GM21576 (cell line): Measurements from ENCODE around the gene USP6NL.
"Not testable (repeated sequence)": the region's sequence is repeated elsewhere in the genome, so short reads cannot be mapped to it uniquely, and the experiment has no call there.

Source experiments
- ATAC-seq: cut with Tn5 transposase; IDR thresholded peaks from one replicate; pipeline ENCODE4 v1.9.1; 2021; ENCODE audit warnings: mild to moderate bottlenecking, moderate library complexity; ENCODE audit not compliant: unreplicated experiment

USP6NL gene

GRCh38 chr10:11611248-11612020, at the start of gene USP6NL:
Gene USP6NL, minus strand, starts transcription at chr10:11611650. Its CDS starts 14,016 bp downstream, at chr10:11597634.
- peak; percentile 56 for ATAC-seq

- no peak for ATAC-seq
These were observed 47.4 kb upstream of the USP6NL start for GRCh38 chr10:11658801-11659368.

- ATAC-seq, result no peak
These were observed 44.4 kb upstream of the USP6NL start for GRCh38 chr10:11655836-11656235.

- no peak for ATAC-seq
These were observed 43.2 kb upstream of the USP6NL start for GRCh38 chr10:11654659-11655058.

- no peak for ATAC-seq
These were observed 42.5 kb upstream of the USP6NL start for GRCh38 chr10:11653758-11654471.

GRCh38 chr10:11647676-11648075, 36.2 kb upstream of the USP6NL start:
- no peak for ATAC-seq

GRCh38 chr10:11646450-11646849, 35.0 kb upstream of the USP6NL start:
- no peak for ATAC-seq

- no peak for ATAC-seq
These were observed 31.6 kb upstream of the USP6NL start for GRCh38 chr10:11643039-11643438.

- ATAC-seq, result no peak
These were observed 31.1 kb upstream of the USP6NL start for GRCh38 chr10:11642566-11642965.

- ATAC-seq, result no peak
These were observed 28.7 kb upstream of the USP6NL start for GRCh38 chr10:11639849-11640764.

GRCh38 chr10:11639362-11639761, 27.9 kb upstream of the USP6NL start:
- no peak for ATAC-seq

GRCh38 chr10:11638055-11638698, 26.7 kb upstream of the USP6NL start:
- peak; percentile 84 for ATAC-seq

- no peak for ATAC-seq
These were observed 25.4 kb upstream of the USP6NL start for GRCh38 chr10:11636697-11637303.

- ATAC-seq, result peak; percentile 97
These were observed 20.6 kb upstream of the USP6NL start for GRCh38 chr10:11631890-11632587.

GRCh38 chr10:11631291-11631690, 19.8 kb upstream of the USP6NL start:
- ATAC-seq, result no peak

GRCh38 chr10:11629731-11630130, 18.3 kb upstream of the USP6NL start:
- ATAC-seq, result no peak

GRCh38 chr10:11627941-11628340, 16.5 kb upstream of the USP6NL start:
- not testable (repeated sequence) for ATAC-seq

GRCh38 chr10:11626071-11626470, 14.6 kb upstream of the USP6NL start:
- no peak for ATAC-seq

- ATAC-seq, result peak; percentile 77
These were observed 13.7 kb upstream of the USP6NL start for GRCh38 chr10:11625019-11625735.
